OCI-M2 (cell line): ENCODE measurements around the gene NOS1AP.
"Not testable (repeated sequence)": the region's sequence is repeated elsewhere in the genome, so short reads cannot be mapped to it uniquely, and the experiment has no call there.

ENCODE experiments used
- DNase-seq: peaks from one replicate; lab custom pipeline; 2025; ENCODE audit not compliant: unreplicated experiment; lab: John Stamatoyannopoulos, UW

NOS1AP gene

DNA sequence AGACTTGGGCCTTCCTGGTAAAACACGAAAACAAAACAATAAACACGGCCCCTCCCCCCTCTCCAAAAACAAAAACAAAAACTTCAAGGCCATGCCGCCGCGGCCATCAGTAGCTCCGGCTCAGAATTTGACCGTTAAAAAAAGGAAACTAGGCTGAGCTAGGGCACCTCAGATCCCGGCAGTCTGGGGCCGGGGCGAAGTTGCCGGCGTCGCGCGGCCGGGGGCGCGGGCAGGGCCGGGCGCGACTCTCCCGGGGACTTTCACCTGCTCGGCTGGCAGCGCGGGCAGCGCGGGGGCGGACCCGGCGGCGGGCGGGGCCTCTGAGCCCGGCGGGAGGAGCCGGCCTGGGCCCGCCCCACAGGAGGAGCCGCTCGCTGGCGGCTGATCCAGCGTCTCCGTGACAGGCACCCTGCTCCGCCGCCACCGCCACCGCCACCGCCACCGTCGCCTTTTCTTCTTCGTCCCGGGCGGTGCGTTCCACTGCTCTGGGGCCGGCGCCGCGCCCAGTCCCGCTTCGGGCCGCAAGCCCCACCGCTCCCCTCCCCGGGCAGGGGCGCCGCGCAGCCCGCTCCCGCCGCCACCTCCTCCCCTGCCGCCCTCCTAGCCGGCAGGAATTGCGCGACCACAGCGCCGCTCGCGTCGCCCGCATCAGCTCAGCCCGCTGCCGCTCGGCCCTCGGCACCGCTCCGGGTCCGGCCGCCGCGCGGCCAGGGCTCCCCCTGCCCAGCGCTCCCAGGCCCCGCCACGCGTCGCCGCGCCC, at the start of gene NOS1AP:
TSS of gene NOS1AP (plus strand) at position 358 of the 760 bp plus-strand sequence. CDS start 487 bp downstream, outside the sequence.
- DNase-seq = no peak

DNA sequence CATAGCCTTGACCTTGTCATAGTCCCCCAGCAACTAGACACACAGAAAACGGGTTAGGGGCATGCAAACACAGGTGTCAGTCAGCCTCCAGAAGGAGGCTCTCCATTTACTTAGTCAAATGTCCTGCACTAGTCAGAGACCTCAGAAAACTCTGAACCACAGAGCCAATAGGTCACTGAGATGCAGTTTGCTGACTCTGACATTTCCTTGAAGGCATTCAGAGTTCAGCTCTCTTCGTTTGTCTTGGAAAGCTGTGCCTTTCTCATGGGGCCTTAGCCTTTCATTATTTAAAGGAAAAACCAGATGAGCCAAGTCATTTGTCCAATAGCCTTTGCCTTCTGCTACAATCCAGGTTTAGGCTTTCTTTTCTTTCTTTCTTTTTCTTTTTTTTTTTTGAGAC, 49.3 kb upstream of the NOS1AP start:
- DNase-seq = no peak

DNA sequence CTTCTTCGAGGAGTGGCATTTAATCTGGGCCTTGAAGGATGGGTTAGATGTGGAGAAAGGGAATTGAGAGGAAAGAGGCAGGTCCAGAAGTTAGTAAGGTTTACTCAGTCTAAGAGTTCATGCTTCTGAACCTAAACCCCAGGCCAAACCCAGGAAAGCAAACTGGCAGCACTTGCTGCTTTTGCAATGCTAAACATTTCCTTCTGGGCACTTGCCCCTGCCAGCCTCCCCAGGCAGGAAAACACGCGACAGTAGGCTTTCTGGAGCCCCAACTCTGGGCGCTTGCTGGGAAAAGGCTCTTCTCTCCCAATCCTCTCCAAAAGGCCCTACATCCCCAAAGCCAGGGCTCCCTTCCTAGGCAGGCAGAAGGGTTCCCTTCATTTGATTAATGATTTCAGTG, 48.4 kb upstream of the NOS1AP start:
- DNase-seq = no peak

DNA sequence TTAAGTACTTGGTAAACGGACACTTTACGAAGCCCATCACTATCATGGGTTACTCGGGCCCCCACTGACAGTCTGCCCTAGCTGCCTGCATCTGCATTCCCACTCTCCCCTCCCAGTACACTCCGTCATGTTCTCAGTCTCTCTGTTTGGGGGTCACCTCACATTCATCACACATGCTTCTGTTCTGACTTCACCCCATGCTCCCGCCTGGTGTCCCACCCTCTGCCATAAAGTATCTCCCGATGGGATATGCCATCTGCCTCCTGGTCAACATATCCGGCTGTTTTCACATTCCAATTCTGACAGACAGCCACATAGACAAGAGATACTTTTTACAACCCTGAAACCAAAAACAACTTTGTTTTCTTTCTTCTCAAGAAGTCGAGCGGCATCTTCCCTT, 46.9 kb upstream of the NOS1AP start:
- DNase-seq = no peak

DNA sequence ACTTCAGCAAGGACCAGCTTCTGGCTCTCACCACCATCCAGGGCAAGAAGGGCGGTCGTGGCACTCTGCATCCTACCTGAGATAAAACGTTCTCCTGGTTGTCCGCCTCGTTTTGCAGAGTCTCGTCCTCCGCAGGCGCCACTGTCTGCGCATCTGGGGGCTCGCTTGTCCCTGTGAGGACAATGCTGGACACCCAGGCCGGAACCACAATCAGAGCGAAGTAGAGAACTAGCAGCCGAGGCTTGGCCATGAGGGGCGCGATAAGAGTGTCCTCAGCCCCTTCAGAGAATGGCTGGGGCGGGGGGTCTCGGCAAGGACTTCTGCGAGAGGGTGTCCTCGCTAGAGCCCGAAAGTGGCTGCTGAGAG, 46.3 kb upstream of the NOS1AP start:
- no peak for DNase-seq

DNA sequence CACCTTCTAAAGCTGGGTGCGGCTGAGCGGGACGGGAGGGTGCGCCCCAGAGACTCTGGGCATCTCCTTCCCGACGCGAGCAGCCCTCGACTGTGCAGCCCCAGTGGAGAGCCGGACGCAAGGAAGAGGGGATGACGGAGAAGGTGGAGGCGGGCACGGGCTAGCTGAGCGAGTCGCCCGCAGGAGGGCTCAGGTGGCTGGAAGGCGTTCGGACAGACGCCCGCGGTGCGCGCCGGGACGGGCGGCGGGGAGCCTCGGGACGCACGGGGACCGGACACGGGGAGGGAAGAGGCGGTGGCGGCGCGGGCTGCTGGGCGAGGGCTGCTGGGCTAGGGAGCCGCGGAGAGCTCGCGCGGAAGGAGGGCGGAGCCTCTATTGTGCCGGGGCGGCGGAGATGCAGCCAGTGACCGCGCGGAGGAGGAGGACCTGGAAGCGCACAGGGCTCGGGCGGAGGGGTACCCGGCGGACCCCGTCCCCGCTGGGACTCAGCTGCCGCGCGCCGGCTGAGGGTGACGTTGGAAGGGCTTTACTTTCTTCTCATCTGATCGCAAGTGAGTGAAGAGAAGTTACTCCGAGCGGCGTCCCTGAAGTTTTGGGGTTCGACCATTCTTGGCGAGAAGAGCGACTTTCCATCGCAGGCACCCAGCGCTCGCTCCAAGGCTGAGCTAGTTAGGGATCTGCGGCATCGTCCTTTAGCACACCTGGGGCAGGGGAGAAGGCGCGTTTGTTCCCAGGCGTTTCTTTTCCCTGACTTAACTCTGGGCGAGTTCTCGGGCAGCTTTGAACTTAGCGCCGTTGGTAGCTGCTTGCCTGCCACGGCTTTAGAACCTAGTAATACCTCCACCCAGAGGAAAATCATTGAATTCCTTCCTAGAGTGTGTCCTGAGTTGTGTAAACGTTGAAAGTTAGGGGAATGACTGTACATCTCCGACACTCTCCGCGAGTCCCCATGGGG, 45.7 kb upstream of the NOS1AP start, which contains the start of gene OLFML2B:
TSS of gene OLFML2B (minus strand) at position 323 of the 955 bp plus-strand sequence. CDS start 439 bp downstream, outside the sequence.
- peak; percentile 6 for DNase-seq

DNA sequence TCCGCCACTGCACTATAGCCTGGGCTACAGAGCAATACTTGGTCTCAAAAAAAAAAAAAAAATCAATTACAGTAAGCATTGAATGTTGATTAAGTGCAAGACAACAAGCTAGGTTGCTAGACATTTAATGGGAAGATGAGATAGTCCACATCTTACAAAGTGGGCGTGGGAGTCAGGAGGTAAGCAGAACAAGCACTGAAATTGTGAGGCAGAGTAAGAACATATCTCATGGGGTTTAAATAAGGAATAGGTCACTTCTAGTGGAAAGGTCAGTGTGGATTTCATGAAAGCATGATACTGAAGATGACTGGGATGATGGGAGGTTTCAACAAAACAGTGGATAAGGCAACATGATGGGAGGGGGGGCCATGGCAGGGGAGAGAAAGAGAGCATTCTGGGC, 44.0 kb upstream of the NOS1AP start:
- DNase-seq = no peak

DNA sequence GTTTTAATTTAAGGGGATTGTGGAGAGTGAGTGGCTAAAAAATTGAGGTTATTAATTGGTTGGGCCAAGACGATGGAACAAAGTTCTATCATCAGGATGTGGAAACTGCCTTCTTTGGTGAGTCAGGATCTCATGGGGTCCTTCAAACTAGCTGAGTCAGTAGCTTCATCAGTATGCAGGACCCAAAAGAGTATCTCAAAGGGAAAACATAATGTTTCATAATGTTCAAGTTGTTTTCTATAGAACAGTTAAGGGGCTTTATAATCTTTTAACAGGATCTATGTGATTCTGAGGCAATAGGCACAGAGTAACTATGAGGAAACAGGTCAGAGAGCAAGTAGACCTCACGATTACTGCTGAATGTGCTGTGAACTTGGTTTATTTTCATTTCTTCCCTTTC, 42.6 kb upstream of the NOS1AP start:
- DNase-seq = no peak

DNA sequence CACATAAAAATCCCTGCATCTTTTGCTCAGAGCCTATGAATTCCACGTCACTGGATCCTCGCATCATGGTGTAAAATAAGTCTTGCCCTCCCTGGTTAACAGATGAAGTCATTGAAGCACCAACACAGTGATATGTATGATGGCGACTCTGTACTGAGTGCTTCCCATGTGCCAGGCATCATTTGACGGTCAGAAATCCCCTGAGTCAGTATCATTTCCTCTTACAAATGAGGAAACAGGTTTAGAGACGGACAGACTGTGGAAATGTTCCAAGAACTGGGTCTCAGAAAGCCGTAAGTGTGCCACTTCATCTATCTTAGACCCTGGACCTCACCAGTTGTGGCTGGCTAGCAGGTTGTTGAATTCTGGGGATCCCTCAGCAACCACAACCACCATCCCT, 40.8 kb upstream of the NOS1AP start:
- DNase-seq = no peak

DNA sequence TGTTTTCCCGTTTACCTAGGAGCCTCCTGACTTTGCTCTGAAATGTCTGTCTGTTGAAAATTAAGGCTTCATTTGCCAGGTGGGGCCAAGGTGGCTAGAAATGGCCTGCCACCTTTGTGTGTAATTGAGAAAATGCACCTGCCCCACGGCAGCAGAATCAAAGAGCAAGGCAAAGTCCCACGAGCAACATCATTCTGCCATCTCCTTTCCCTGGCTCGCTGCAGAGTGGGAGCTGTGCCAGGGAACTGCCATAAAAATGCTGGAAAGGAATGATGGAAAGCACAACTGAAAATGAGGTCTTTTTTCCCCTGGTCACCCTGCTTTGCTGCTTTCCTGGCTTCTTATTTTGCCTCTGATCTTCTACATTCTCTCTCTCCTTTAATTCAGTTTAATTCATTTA, 40.3 kb upstream of the NOS1AP start:
- DNase-seq = no peak

DNA sequence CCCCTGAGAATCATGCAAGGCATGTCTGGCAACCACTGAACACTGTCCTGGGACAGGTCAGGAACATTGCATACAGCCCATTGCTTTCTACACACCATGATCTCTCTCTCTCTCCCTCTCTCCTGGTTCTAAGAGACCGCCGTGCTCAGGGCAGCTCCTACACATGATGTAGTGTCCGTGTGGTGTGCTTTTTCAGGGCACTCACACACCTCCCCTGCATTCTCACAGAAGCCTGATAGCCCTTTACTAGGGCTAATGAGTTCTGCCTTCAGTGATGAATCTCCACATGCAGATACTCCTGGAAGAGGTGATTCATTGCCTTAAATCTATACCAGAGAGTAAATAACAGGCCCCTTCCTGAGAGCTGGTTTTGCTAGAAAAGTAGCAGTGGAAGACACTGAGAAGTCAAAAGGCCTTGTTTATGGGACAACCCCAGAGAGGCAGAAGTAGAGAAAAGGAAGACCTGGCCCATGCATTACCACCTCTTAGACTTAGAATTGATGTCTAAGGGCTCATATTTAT, 38.7 kb upstream of the NOS1AP start:
- DNase-seq = no peak

DNA sequence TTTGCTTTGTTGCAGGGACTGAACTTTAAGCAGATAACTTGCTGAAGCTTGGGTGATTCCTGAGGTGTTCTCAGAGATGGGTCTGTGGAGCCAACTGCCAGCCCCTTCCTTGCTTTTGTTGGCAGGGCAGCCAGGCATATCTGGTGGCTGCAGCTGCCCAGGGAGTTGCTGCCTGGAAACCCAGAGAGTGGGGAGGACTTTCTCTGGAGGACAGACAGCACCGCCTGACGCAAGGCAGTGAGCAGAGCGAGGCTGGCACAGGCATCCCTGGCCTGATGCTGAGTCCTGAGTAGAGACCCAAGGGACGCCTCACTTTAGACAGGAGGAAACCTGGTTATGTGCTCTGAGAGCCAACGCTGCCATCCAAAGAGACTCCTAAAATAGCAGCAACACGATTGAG, 36.1 kb upstream of the NOS1AP start:
- DNase-seq = no peak

DNA sequence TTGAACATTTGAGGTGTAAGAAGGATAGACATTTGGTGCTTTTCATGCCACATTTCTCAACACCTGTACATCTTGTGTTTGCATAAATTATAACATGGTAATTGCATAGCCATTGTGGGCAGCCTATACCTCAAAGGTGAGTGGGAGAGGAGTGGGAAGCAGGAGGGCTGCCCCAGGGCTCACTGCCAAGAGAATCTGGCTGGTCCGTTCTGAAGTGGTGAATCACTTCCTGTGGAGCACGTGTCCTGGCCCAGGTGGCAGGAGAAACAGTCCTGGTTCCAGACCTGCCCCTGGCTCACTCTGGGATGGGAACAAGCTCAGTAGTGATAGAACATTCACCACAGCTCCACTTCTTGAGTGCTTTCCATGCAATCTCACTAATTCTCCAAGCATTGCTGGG, 34.2 kb upstream of the NOS1AP start:
- DNase-seq = no peak

DNA sequence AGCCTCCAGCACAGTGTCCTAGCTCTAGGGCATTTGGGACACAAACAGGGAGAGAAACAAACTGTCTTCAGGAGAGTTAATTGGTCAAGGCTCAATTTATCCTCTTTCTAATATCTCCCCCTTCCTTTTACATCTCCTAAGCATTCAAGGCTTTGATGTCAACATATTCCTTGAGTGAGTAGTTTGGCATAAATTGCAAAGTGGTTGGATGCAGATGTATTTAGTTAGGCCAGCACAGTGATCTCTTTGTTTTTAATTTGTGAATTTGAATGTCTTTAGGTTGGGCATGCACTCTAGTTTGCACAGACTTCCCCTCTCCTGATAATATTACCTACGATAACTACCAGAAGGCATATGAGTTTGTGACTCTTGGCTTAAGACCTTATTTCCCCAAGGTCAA, 33.3 kb upstream of the NOS1AP start:
- DNase-seq = no peak

DNA sequence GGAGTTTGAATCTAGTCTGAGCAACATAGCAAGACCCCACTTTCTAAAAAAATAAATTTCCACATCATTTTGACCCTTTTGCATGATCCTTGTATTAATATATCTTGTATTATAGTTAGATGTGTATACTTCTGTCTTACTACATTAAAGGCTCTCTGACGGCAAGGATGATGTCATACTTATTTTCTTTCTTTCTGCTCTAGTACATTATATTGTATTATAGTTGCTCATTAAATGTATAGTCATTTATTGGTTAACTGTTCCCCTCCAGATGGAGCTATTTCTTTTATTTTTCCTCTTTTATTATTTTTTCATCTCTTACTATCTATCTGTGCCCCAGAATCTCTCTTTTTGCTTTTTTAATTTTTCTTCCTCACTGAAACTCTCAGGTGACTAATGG, 30.9 kb upstream of the NOS1AP start:
- DNase-seq = no peak

DNA sequence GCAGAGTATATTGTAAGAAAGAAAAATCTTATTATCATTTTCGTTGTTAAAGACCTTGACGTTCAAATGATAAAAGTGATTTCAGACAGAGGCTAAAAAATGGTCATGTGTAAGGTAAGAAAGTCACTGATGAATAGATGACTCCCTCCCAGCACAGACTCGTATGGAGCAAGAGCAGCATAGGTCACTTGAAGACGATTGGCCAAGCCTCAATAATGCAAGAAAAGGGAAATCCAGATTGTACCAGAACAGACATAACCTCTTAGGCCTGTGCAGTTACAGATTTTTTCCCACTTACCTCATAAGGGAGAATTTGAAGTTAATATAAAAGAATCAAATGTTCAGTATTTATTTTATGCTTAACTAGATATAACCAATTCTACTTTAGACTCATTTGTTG, 29.5 kb upstream of the NOS1AP start:
- no peak for DNase-seq

DNA sequence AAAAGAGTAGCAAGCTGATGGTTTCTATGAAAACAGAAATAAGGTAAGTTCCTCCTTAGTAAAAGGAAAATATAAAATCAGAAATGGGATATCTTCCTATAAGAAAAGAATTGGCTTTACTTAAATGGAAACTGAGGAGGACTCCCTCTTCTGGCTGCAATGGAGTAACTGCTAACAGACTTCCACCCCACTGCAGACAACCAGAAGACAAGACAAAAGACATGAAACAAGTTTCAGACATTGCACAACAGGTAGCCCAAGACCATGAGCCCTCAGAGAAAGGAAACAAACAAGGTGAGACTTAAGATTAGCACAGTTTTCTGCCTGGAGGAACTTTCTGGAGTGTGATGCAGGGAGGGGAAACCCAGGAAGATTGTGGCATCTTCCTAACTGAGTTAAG, 28.8 kb upstream of the NOS1AP start:
- DNase-seq = no peak

DNA sequence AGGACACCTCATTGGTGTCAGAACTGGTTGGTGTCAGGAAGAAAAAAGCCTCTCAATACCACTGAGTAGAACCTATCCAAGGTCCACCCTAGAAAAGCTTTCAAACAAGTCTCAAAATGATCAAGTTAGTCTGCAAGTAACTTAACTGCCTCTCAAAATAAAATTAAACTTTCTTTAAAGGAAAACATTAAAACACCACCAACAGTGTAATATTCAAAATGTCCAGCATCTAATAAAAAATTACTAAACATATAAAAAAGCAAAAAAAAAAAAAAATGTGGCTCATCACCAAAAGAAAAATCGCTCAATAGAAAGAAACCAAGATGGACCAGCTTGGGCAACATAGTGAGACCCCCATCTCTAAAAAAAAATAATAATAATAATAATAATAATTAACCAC, 27.1 kb upstream of the NOS1AP start:
- DNase-seq = no peak

DNA sequence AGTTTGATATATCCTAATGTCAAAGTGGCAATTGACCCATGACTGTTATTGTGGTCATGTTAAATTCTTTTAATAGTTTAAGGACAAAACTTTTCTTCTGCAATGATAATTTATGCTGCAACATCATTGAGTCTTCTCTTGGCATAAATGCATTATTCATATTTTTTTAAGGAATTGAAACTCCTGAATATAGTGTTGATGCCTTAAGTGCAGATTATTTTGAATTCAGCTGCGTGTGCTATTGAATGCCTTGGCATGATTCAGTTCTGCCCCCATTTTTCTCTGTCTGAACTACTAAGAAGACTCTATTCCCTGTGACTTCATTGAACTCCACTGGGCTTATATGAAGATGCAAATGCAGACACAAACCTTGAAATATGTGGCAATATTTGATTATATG, 22.6 kb upstream of the NOS1AP start:
- DNase-seq = no peak

DNA sequence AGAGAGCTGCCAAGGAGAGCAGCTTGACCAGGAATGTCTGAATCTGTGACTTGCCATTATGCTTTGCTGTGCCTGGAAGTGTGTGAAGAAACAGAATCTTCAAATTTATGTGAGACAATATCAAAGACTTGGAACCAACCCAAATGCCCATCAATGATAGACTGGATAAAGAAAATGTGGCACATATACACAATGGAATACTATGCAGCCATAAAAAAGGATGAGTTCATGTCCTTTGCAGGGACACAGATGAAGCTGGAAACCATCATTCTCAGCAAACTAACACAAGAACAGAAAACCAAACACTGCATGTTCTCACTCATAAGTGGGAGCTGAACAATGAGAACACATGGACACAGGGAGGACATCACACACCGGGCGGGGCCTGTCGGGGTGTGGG, 15.5 kb upstream of the NOS1AP start:
- not testable (repeated sequence) for DNase-seq

DNA sequence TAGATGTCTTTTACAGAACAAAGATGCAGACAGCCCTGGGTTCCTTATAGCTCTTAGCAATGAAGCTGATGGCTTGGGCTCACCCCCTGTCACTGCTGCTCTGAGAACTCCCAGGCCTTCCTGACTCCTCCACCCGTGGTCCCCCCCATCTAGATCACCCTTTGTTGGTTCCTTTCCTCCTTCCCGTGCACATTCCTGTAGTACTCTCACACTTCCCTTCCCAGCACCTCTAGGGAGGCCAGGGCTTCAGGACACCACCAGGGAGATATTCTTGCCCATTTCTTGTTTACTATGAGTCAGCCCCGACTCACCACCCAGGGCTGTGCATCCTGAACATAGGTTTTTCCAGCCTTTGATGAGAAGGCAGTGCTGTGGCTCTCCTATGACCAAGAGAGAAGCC, 14.4 kb upstream of the NOS1AP start:
- DNase-seq = no peak

DNA sequence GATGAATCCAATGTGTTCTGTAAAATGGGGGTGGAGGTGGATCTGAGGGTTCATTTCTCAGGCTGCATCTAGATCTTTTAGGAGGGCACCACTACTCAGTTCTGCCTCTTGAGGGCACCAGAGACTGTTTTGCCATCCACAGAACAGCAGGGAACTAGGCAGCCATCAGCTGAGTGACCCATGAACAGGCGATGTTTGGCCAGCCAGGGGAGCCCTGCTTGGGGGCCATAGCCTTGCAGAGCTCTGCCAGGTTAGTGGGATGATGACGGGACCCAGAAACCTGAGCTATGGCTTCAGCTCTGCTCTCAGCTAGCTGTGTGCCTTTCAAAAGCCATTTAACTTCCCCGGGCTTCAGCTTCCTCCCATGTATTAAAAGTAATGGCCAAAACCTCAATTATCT, 13.4 kb upstream of the NOS1AP start:
- DNase-seq = peak; percentile 35
